Activated CD4-positive, alpha-beta T cell treated with anti-CD3 and anti-CD28 coated beads, Interleukin-2, amount 50 U/mL, for 1 hour (primary cell): ENCODE results near the gene NUDCD3.
"Not testable (repeated sequence)": the region's sequence is repeated elsewhere in the genome, so short reads cannot be mapped to it uniquely, and the experiment has no call there.

Source experiments
- DNase-seq: peaks from one replicate; pipeline ENCODE4 v3.0.0-alpha.2; 2020

NUDCD3 gene

GRCh38 chr7:44445986-44446671 is 44.3 kb downstream of the NUDCD3 start:
- DNase-seq: no peak

- no peak for DNase-seq
These were observed 49.4 kb downstream of the NUDCD3 start for GRCh38 chr7:44441079-44441478.

GRCh38 chr7:44440577-44441078 is 49.8 kb downstream of the NUDCD3 start:
- no peak for DNase-seq

- DNase-seq: no peak
These were observed 50.5 kb downstream of the NUDCD3 start for GRCh38 chr7:44439926-44440325.

- no peak for DNase-seq
These were observed 51.6 kb downstream of the NUDCD3 start for GRCh38 chr7:44438816-44439215.

GRCh38 chr7:44434201-44434600 is 56.3 kb downstream of the NUDCD3 start:
- DNase-seq: no peak

GRCh38 chr7:44433255-44434022 is 57.0 kb downstream of the NUDCD3 start:
- no peak for DNase-seq

- no peak for DNase-seq
These were observed 58.0 kb downstream of the NUDCD3 start for GRCh38 chr7:44432381-44432977.

GRCh38 chr7:44431091-44431608 is 59.3 kb downstream of the NUDCD3 start:
- peak; percentile 18 for DNase-seq

- DNase-seq: no peak
These were observed 60.4 kb downstream of the NUDCD3 start for GRCh38 chr7:44430054-44430453.

GRCh38 chr7:44424762-44425161 is 65.7 kb downstream of the NUDCD3 start:
- DNase-seq: not testable (repeated sequence)

GRCh38 chr7:44416941-44417340 is 73.5 kb downstream of the NUDCD3 start:
- no peak for DNase-seq

GRCh38 chr7:44415510-44415909 is 74.9 kb downstream of the NUDCD3 start:
- no peak for DNase-seq

GRCh38 chr7:44415047-44415446 is 75.4 kb downstream of the NUDCD3 start:
- no peak for DNase-seq

- no peak for DNase-seq
These were observed 79.2 kb downstream of the NUDCD3 start for GRCh38 chr7:44411306-44411705.

GRCh38 chr7:44408596-44408995 is 81.9 kb downstream of the NUDCD3 start:
- no peak for DNase-seq

GRCh38 chr7:44403775-44404174 is 86.7 kb downstream of the NUDCD3 start:
- no peak for DNase-seq

- DNase-seq: no peak
These were observed 87.2 kb downstream of the NUDCD3 start for GRCh38 chr7:44403176-44403759.

GRCh38 chr7:44402401-44403060 is 87.9 kb downstream of the NUDCD3 start:
- DNase-seq: no peak

GRCh38 chr7:44401692-44402091 is 88.8 kb downstream of the NUDCD3 start:
- DNase-seq: no peak

GRCh38 chr7:44400033-44400511 is 90.4 kb downstream of the NUDCD3 start:
- DNase-seq: no peak

- DNase-seq: no peak
These were observed 91.4 kb downstream of the NUDCD3 start for GRCh38 chr7:44398953-44399574.
